ENCODE data around the gene ZNF587.
"Not testable (repeated sequence)": the region's sequence is repeated elsewhere in the genome, so short reads cannot be mapped to it uniquely, and the experiment has no call there.

Gene ZNF587

GRCh38 chr19:57849666-57850473, at the start of gene ZNF587:
TSS of gene ZNF587 (plus strand) at chr19:57849859. CDS start at chr19:57850039, 180 bp downstream.
- peak; percentile 75 for DNase-seq
- in situ Hi-C loops (cut with MboI; ENCODE audit: low pct_unique_long_range_greater_than_20kb, low sequenced_read_pairs), result not testable (repeated sequence)

- in situ Hi-C loops (cut with MboI; ENCODE audit: low pct_unique_long_range_greater_than_20kb, low sequenced_read_pairs), result no loop called here
- no peak for DNase-seq
These were observed 49.0 kb upstream of the ZNF587 start for GRCh38 chr19:57800696-57801095.

- no peak for DNase-seq
- in situ Hi-C loops (cut with MboI; ENCODE audit: low pct_unique_long_range_greater_than_20kb, low sequenced_read_pairs), result no loop called here
These were observed 47.4 kb upstream of the ZNF587 start for GRCh38 chr19:57802269-57802668.

GRCh38 chr19:57803265-57803593, 46.4 kb upstream of the ZNF587 start:
- in situ Hi-C loops (cut with MboI; ENCODE audit: low pct_unique_long_range_greater_than_20kb, low sequenced_read_pairs), result no loop called here
- DNase-seq, result no peak

- DNase-seq, result no peak
- in situ Hi-C loops (cut with MboI; ENCODE audit: low pct_unique_long_range_greater_than_20kb, low sequenced_read_pairs), result no loop called here
These were observed 45.9 kb upstream of the ZNF587 start for GRCh38 chr19:57803594-57804325.

- in situ Hi-C loops (cut with MboI; ENCODE audit: low pct_unique_long_range_greater_than_20kb, low sequenced_read_pairs), result no loop called here
These were observed 42.1 kb upstream of the ZNF587 start for GRCh38 chr19:57807541-57807940.

GRCh38 chr19:57810410-57811295, 39.0 kb upstream of the ZNF587 start:
- DNase-seq; in situ Hi-C loops (cut with MboI; ENCODE audit: low pct_unique_long_range_greater_than_20kb, low sequenced_read_pairs): not testable (repeated sequence)

More at GRCh38 chr19:57807541-57807940, 42.1 kb upstream of the ZNF587 start:
- no peak for DNase-seq

GRCh38 chr19:57812226-57812625, 37.4 kb upstream of the ZNF587 start:
- in situ Hi-C loops (cut with MboI; ENCODE audit: low pct_unique_long_range_greater_than_20kb, low sequenced_read_pairs), result no loop called here
- DNase-seq, result no peak

- in situ Hi-C loops (cut with MboI; ENCODE audit: low pct_unique_long_range_greater_than_20kb, low sequenced_read_pairs); DNase-seq: not testable (repeated sequence)
These were observed 36.5 kb upstream of the ZNF587 start for GRCh38 chr19:57812975-57813820.

- no peak for DNase-seq
- in situ Hi-C loops (cut with MboI; ENCODE audit: low pct_unique_long_range_greater_than_20kb, low sequenced_read_pairs), result no loop called here
These were observed 35.6 kb upstream of the ZNF587 start for GRCh38 chr19:57813919-57814504.

GRCh38 chr19:57814505-57815246, 35.0 kb upstream of the ZNF587 start, which contains the start of gene ZNF552:
TSS of gene ZNF552 (minus strand) at chr19:57814913. CDS start at chr19:57814743, 170 bp downstream.
- in situ Hi-C loops (cut with MboI; ENCODE audit: low pct_unique_long_range_greater_than_20kb, low sequenced_read_pairs), result no loop called here
- DNase-seq, result peak; percentile 88

- no peak for DNase-seq
- in situ Hi-C loops (cut with MboI; ENCODE audit: low pct_unique_long_range_greater_than_20kb, low sequenced_read_pairs), result no loop called here
These were observed 34.2 kb upstream of the ZNF587 start for GRCh38 chr19:57815247-57816075.

GRCh38 chr19:57816652-57817051, 33.0 kb upstream of the ZNF587 start:
- in situ Hi-C loops (cut with MboI; ENCODE audit: low pct_unique_long_range_greater_than_20kb, low sequenced_read_pairs), result no loop called here
- DNase-seq, result no peak

- in situ Hi-C loops (cut with MboI; ENCODE audit: low pct_unique_long_range_greater_than_20kb, low sequenced_read_pairs), result no loop called here
- no peak for DNase-seq
These were observed 31.7 kb upstream of the ZNF587 start for GRCh38 chr19:57817976-57818375.

- in situ Hi-C loops (cut with MboI; ENCODE audit: low pct_unique_long_range_greater_than_20kb, low sequenced_read_pairs), result no loop called here
- DNase-seq, result no peak
These were observed 31.3 kb upstream of the ZNF587 start for GRCh38 chr19:57818378-57818777.

- DNase-seq, result peak; percentile 91
- in situ Hi-C loops (cut with MboI; ENCODE audit: low pct_unique_long_range_greater_than_20kb, low sequenced_read_pairs), result no loop called here
These were observed 30.0 kb upstream of the ZNF587 start for GRCh38 chr19:57819475-57820148.
